Heart left ventricle (tissue), 13 donors: ENCODE data around the gene IFITM5.

ENCODE experiments used
- CTCF ChIP-seq, 12 donors: fragments of 200-600 bp; sonication (generic) in 4 of 12; IDR thresholded peaks; one replicate each; pipeline versions ENCODE4 v1.5.0 to v1.8.0; 2018 to 2022; ENCODE audit warnings: antibody characterized with exemption in 12 of 12, mild to moderate bottlenecking in 5 of 12
- POLR2A ChIP-seq, 2 donors: fragments of 450-650 bp; IDR thresholded peaks; one replicate each; pipeline ENCODE4 v1.6.1; 2017; ENCODE audit warnings: antibody characterized with exemption in 2 of 2, mild to moderate bottlenecking in 2 of 2, moderate library complexity in 2 of 2
- donor health status: ischemic (EF 13 %, LVEDD 7.1; RV severe dilation, severe dysfunction).
- donor health status: DM: no; HTN: yes; CAD: no.
- donor health status: DM: no; HTN: no; CAD: no.
- donor health status: ischemic (EF 25% LVEDD 6.9; RV normal size, moderate dysfunction).
- donor health status: ischemic (EF 25% LVEDD 5.7; RV mildly dilated, moderate dysfunction).
- donor health status: ischemic (EF 35%, LVEDD 5.7; RV mildly dilated, moderate dysfunction).
- donor health status: nonischemic (EF 11% LVEDD 7.7; RV severe dilation, severe dysfunction).
- donor health status: DM: yes; HTN: yes; CAD: no.
- donor health status: PGD.
- donor health status: ischemic (EF 29% LVEDD 5.4; RV normal size, mild dysfunction).
- donor health status: nonischemic (EF 23%, LVEDD 6.1; RV moderate dilation, normal function).

DNA sequence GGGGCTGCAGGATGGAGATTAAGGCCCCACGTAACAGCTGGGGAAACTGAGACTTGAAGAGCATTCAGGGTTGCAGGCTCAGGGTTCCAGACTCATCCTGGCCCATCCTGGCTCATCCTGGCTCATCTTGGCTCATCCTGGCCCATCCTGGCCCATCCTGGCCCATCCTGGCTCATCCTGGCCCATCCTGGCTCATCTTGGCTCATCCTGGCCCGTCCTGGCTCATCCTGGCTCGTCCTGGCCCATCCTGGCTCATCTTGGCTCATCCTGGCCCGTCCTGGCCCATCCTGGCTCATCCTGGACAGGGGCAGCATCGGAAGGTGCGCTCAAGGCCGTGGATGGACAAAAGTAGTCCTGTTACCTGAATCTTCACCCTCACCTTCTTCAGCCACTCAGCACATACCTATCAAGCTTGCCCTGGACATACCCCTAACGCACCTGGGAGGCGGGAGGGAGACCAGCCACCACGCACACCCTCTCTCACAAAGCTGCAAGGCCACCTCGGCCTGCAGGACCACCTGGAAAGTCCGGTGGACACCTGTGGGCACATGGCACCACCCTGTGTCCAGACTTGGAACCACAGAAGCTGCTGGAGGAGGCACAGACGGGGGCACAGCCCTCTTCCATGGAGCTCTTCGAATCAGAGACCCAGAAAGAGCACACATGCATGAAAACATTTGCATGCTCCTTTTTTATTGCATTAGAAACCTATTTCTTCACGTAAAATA is 41.4 kb downstream of the IFITM5 start:
- TF ChIP-seq CTCF (IDR thresholded peaks at IDR 0.05) = no peak
- no peak for TF ChIP-seq POLR2A (IDR thresholded peaks at IDR 0.05)
